ENCODE measurements around the gene CLPTM1L. TPM values are rescaled to one million over a fixed set of nuclear protein-coding genes. Genes with fewer than 3 reads are reported as not detected.

CLPTM1L gene
- total RNA-seq, 1 donor from 2014 or later: 131 TPM

- Histone ChIP-seq H3K27ac (ENCODE audit: low read depth, low read length) (no peak overlapping the region), H3K4me2 (ENCODE audit: low read length) (no peak overlapping the region), H2AFZ (ENCODE audit: low read depth, low read length) (no peak overlapping the region), H3K9ac (ENCODE audit: low read length) (no peak overlapping the region), H3K79me2 (ENCODE audit: insufficient read depth, low read length) (no peaks in the 10 kb centered on the region), H4K20me1 (ENCODE audit: insufficient read depth, low read length) (no peaks in the 10 kb centered on the region), H3K4me3 (ENCODE audit: insufficient read depth, low read depth, low read length) (no peak overlapping the region), H3K4me1 (ENCODE audit: insufficient read depth, low read length) (no peaks in the 10 kb centered on the region), H3K9me3 (ENCODE audit: insufficient read depth, low read depth, low read length) (no peaks in the 10 kb centered on the region), H3K27me3 (ENCODE audit: insufficient read depth, low read length) (peaks cover 13% of the 10 kb centered on the region), H3K36me3 (ENCODE audit: insufficient read depth, low read length) (no peaks in the 10 kb centered on the region)
- Mint-ChIP-seq H3K36me3 (ENCODE audit: low read depth, unreplicated experiment) (no peaks in the 10 kb centered on the region), H3K27ac (ENCODE audit: unreplicated experiment) (no peak overlapping the region), H3K9me3 (ENCODE audit: unreplicated experiment) (no peaks in the 10 kb centered on the region), H3K27me3 (ENCODE audit: low read depth, unreplicated experiment) (peaks cover 51% of the 10 kb centered on the region), H3K4me1 (ENCODE audit: low read depth, unreplicated experiment) (no peaks in the 10 kb centered on the region), H3K4me3 (ENCODE audit: unreplicated experiment) (no peak overlapping the region)
- DNase-seq (ENCODE audit: low read depth) (no peak), FAIRE-seq (no peak)
- no peak for TF ChIP-seq CTCF (IDR thresholded peaks at IDR 0.05; ENCODE audit: insufficient read depth, low read depth, low read length)
- TF ChIP-seq EZH2 (IDR thresholded peaks at IDR 0.05; ENCODE audit: insufficient read depth, low read length): no peak
Measured at GRCh38 chr5:1359031-1359645, 14.2 kb upstream of the CLPTM1L start.

- no peak for TF ChIP-seq EZH2 (IDR thresholded peaks at IDR 0.05; ENCODE audit: insufficient read depth, low read length)
- TF ChIP-seq CTCF (IDR thresholded peaks at IDR 0.05; ENCODE audit: insufficient read depth, low read depth, low read length): no peak
- Mint-ChIP-seq H3K27me3 (ENCODE audit: low read depth, unreplicated experiment) (peaks cover 47% of the 10 kb centered on the region), H3K4me3 (ENCODE audit: unreplicated experiment) (no peak overlapping the region), H3K27ac (ENCODE audit: unreplicated experiment) (no peak overlapping the region), H3K4me1 (ENCODE audit: low read depth, unreplicated experiment) (no peaks in the 10 kb centered on the region), H3K9me3 (ENCODE audit: unreplicated experiment) (no peaks in the 10 kb centered on the region), H3K36me3 (ENCODE audit: low read depth, unreplicated experiment) (no peaks in the 10 kb centered on the region)
- Histone ChIP-seq H3K9ac (ENCODE audit: low read length) (no peak overlapping the region), H3K4me3 (ENCODE audit: insufficient read depth, low read depth, low read length) (no peak overlapping the region), H3K9me3 (ENCODE audit: insufficient read depth, low read depth, low read length) (no peaks in the 10 kb centered on the region), H4K20me1 (ENCODE audit: insufficient read depth, low read length) (no peaks in the 10 kb centered on the region), H3K4me2 (ENCODE audit: low read length) (no peak overlapping the region), H3K27ac (ENCODE audit: low read depth, low read length) (no peak overlapping the region), H3K36me3 (ENCODE audit: insufficient read depth, low read length) (no peaks in the 10 kb centered on the region), H2AFZ (ENCODE audit: low read depth, low read length) (no peak overlapping the region), H3K27me3 (ENCODE audit: insufficient read depth, low read length) (peaks cover 13% of the 10 kb centered on the region), H3K79me2 (ENCODE audit: insufficient read depth, low read length) (no peaks in the 10 kb centered on the region), H3K4me1 (ENCODE audit: insufficient read depth, low read length) (no peaks in the 10 kb centered on the region)
- DNase-seq (ENCODE audit: low read depth) (no peak), FAIRE-seq (no peak)
Measured at GRCh38 chr5:1358726-1359025, 13.8 kb upstream of the CLPTM1L start.

- H3K27ac Mint-ChIP-seq (ENCODE audit: unreplicated experiment): no peak overlapping the region
- no peak for FAIRE-seq
- H3K27me3 ChIP-seq (ENCODE audit: insufficient read depth, low read length): peaks cover 13% of the 10 kb centered on the region
Measured at GRCh38 chr5:1357946-1358725, 13.2 kb upstream of the CLPTM1L start.

More at GRCh38 chr5:1357946-1358725, 13.2 kb upstream of the CLPTM1L start:
- Histone ChIP-seq H3K36me3 (ENCODE audit: insufficient read depth, low read length) (no peaks in the 10 kb centered on the region), H4K20me1 (ENCODE audit: insufficient read depth, low read length) (no peaks in the 10 kb centered on the region), H3K79me2 (ENCODE audit: insufficient read depth, low read length) (no peaks in the 10 kb centered on the region), H3K4me2 (ENCODE audit: low read length) (no peak overlapping the region), H3K4me1 (ENCODE audit: insufficient read depth, low read length) (no peaks in the 10 kb centered on the region), H3K4me3 (ENCODE audit: insufficient read depth, low read depth, low read length) (no peak overlapping the region), H3K27ac (ENCODE audit: low read depth, low read length) (no peak overlapping the region), H3K9me3 (ENCODE audit: insufficient read depth, low read depth, low read length) (no peaks in the 10 kb centered on the region), H2AFZ (ENCODE audit: low read depth, low read length) (no peak overlapping the region), H3K9ac (ENCODE audit: low read length) (no peak overlapping the region)
- Mint-ChIP-seq H3K4me1 (ENCODE audit: low read depth, unreplicated experiment) (no peaks in the 10 kb centered on the region), H3K27me3 (ENCODE audit: low read depth, unreplicated experiment) (peaks cover 43% of the 10 kb centered on the region), H3K36me3 (ENCODE audit: low read depth, unreplicated experiment) (peaks cover 2% of the 10 kb centered on the region), H3K4me3 (ENCODE audit: unreplicated experiment) (no peak overlapping the region), H3K9me3 (ENCODE audit: unreplicated experiment) (no peaks in the 10 kb centered on the region)
- no peak for DNase-seq (ENCODE audit: low read depth)
- no peak for TF ChIP-seq EZH2 (IDR thresholded peaks at IDR 0.05; ENCODE audit: insufficient read depth, low read length)

Measured in astrocyte (in vitro differentiated cells and primary cell).